Right atrium auricular region (tissue), 2 donors: ENCODE results near the gene PCBP3. TPM values are rescaled to one million over a fixed set of nuclear protein-coding genes. Genes with fewer than 3 reads are reported as not detected.

Source experiments
- DNase-seq: peaks from one replicate; pipeline ENCODE4 v3.0.0-alpha.2; 2019; ENCODE audit warnings: low spot score
- H3K27ac ChIP-seq, 2 donors: fragments of 200-600 bp; sonication (generic); 1 replicate in 1 of 2; 2 replicates in 1 of 2; pipeline ENCODE4 v1.5.1; 2016 to 2019
- H3K27me3 ChIP-seq, 2 donors: fragments of 200-600 bp; sonication (generic); one replicate each; pipeline versions ENCODE4 v1.5.1 to v1.6.0; 2017 to 2019
- H3K36me3 ChIP-seq: fragments of 200-600 bp; sonication (generic); one replicate; pipeline ENCODE4 v1.5.1; 2016
- H3K4me1 ChIP-seq, 2 donors: fragments of 200-600 bp; sonication (generic); one replicate each; pipeline versions ENCODE4 v1.5.1 to v1.6.0; 2017 to 2019
- H3K4me3 ChIP-seq, 2 donors: fragments of 200-600 bp; sonication (generic); 1 replicate in 1 of 2; 2 replicates in 1 of 2; pipeline ENCODE4 v1.5.1; 2017 to 2019; ENCODE audit warnings: mild to moderate bottlenecking in 1 of 2, moderate library complexity in 1 of 2
- H3K9me3 ChIP-seq, 2 donors: fragments of 200-600 bp; sonication (generic); one replicate each; pipeline ENCODE4 v1.5.1; 2019
- total RNA-seq, 2 donors: library from RNA; depleted of rRNA; stranded (reverse); fragments of >200 nt; gene quantifications; one replicate each; pipeline ENCODE4 v1.1.0, GENCODE V29; 2016
- TF ChIP-seq, protein P1 (sequence below), 2 donors: fragments of 200-600 bp; sonication (generic); IDR thresholded peaks; one replicate each; pipeline ENCODE4 v1.5.1; 2019; ENCODE audit warnings: antibody characterized with exemption in 2 of 2

Gene PCBP3
- total RNA-seq, 2 donors from 2014 or later = 2.3 to 5.2 TPM

DNA sequence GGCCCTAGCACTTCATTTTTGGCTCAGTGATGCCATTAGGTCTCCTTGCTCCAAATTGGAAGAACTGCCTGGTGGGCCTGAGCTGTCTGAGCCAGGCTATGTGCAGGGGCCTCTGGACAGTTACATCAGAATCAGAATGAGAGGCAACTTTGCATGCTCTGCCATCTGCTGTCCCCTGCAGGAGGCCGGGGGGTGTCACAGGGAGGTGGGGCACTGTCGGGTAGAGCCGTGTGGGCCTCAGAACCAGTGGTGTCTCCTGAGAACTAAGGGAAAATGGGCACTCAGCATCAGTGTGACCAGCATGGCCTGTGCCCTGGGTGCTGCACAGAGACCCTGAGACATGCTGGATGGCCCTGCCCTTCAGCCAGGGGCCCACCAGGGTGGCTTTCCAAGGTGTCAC is 291.0 kb downstream of the PCBP3 start:
- Histone ChIP-seq H3K27ac (no peak overlapping the region), H3K4me3 (no peak overlapping the region), H3K4me1 (no peaks in the 10 kb centered on the region), H3K27me3 (no peaks in the 10 kb centered on the region), H3K9me3 (peaks cover 7 to 29% of the 10 kb centered on the region in 2 donors), H3K36me3 (no peaks in the 10 kb centered on the region)
- TF ChIP-seq, protein P1, sequence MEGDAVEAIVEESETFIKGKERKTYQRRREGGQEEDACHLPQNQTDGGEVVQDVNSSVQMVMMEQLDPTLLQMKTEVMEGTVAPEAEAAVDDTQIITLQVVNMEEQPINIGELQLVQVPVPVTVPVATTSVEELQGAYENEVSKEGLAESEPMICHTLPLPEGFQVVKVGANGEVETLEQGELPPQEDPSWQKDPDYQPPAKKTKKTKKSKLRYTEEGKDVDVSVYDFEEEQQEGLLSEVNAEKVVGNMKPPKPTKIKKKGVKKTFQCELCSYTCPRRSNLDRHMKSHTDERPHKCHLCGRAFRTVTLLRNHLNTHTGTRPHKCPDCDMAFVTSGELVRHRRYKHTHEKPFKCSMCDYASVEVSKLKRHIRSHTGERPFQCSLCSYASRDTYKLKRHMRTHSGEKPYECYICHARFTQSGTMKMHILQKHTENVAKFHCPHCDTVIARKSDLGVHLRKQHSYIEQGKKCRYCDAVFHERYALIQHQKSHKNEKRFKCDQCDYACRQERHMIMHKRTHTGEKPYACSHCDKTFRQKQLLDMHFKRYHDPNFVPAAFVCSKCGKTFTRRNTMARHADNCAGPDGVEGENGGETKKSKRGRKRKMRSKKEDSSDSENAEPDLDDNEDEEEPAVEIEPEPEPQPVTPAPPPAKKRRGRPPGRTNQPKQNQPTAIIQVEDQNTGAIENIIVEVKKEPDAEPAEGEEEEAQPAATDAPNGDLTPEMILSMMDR (IDR thresholded peaks at IDR 0.05) = no peak
- DNase-seq = no peak

DNA sequence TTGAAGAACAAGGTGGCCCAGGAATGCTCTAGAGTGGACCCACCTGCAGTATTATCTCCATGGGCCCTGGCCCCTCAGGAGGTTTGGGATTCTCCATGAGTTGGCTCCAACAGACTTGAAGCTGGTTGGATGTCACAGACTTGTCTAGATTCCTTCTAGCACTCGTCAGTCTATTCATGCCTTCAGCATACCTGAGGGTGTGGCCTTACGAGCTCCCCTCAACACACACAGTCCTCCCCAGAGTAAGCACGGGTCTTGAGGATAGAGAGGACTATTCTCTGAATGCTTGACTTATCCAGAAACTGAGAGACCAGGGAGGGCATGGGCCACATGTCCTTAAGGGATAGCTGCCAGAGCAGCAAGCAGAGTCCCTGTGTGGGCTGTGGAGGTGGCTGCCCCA is 292.1 kb downstream of the PCBP3 start:
- Histone ChIP-seq H3K9me3 (peaks cover 7 to 29% of the 10 kb centered on the region in 2 donors), H3K36me3 (no peaks in the 10 kb centered on the region), H3K4me1 (no peaks in the 10 kb centered on the region), H3K4me3 (no peak overlapping the region), H3K27me3 (no peaks in the 10 kb centered on the region), H3K27ac (no peak overlapping the region)
- TF ChIP-seq, protein P1 (IDR thresholded peaks at IDR 0.05) = no peak
- no peak for DNase-seq

DNA sequence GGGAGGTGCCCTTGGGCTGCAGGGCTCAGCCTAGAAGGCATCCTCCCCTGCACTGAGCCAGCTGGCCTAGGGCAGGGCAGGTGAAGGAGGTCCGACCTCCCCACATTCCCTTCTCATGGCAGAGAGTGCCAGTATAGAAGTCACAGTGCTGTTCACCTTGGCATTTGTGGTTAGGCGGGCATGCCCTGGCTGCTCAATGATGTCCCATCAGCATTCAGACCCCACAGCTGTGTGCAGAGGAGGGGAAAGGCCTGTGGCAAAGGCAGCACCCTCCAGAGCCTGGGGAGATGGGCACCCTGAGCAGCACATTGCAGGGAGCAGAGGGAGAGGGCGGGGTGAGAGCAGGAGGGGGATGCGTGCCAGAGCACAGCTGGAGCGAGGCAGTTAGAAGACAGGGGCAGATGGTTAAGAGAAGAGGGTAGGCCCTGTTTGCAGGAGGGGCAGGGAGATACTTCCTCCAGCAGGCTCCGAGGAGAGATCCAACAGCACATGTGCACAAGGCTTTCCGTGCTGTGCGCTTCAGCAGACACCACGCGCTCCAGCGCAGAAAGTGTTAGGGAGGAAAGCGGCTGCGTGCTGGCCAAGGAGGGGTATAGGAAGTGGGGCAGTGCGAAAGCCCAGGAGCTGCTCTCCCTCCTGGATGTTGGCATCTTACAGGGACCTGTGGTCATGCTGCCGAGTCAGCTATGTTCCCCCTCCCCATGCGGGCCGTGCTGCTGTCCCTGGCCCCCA is 294.4 kb downstream of the PCBP3 start:
- no peak overlapping the region for H3K27ac ChIP-seq
- no peaks in the 10 kb centered on the region for H3K27me3 ChIP-seq
- TF ChIP-seq, protein P1 (IDR thresholded peaks at IDR 0.05) = no peak
- DNase-seq = no peak
- no peaks in the 10 kb centered on the region for H3K4me1 ChIP-seq
- H3K36me3 ChIP-seq = no peaks in the 10 kb centered on the region
- no peak overlapping the region for H3K4me3 ChIP-seq
- H3K9me3 ChIP-seq = peaks cover 7 to 29% of the 10 kb centered on the region in 2 donors

DNA sequence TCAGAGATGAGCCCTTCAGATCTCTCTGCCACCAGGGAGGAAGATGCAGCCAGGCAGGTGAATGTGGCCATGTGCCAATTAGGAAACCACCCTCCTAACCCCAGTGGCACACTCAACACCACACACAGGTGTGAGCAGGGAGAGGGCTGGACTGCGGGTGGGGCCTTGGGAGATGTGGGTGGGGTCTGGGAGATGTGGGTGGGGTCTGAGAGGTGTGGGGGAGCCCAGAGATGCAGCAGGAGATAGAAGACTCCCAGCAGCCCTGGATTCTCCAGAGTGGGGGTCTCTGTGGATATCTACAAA is 294.9 kb downstream of the PCBP3 start:
- no peak for DNase-seq
- H3K4me3 ChIP-seq = no peak overlapping the region
- TF ChIP-seq, protein P1 (IDR thresholded peaks at IDR 0.05) = no peak
- no peaks in the 10 kb centered on the region for H3K27me3 ChIP-seq
- H3K36me3 ChIP-seq = no peaks in the 10 kb centered on the region
- H3K27ac ChIP-seq = no peak overlapping the region
- peaks cover 7 to 29% of the 10 kb centered on the region in 2 donors for H3K9me3 ChIP-seq
- H3K4me1 ChIP-seq = no peaks in the 10 kb centered on the region

DNA sequence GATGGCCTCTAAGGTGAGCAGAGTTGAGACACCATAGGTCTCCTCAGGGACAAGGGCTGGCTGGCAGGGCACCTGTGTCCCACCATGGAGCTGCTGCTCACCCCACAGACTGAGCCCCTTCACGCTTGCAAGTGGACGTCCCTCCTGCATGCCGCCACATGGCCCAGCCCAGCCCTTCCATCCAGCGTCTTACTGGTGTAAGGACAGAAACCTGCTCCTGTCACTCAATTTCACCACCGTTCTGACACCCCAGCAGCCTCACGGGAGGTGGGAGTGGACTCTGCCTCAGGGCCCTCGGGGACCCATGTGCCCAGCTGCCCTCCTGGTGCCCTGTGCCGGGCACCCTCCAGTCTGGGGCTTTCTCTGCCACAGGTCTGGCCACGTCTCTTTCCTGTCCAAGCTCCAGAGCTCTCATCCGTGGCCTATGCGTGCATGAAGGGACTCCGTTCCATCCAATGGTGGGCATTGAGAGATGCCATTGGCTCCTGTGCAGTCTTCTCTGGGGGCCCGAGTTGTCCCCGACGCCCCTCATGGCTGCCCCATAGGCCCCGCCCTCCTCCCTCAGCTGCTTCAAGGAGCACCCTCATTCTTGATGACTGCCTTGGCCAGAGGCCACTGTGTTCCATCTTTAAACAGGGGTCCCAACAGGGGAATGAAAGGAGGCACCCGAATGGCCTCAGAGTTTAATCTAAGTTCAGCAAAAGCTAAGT is 295.4 kb downstream of the PCBP3 start:
- no peak for DNase-seq
- TF ChIP-seq, protein P1 (IDR thresholded peaks at IDR 0.05) = no peak
- H3K9me3 ChIP-seq = peaks cover 7 to 28% of the 10 kb centered on the region in 2 donors
- H3K27ac ChIP-seq = no peak overlapping the region
- no peak overlapping the region for H3K4me3 ChIP-seq
- H3K4me1 ChIP-seq = no peaks in the 10 kb centered on the region
- no peaks in the 10 kb centered on the region for H3K36me3 ChIP-seq
- no peaks in the 10 kb centered on the region for H3K27me3 ChIP-seq
